ENCODE results near the gene KCND2. TPM values are rescaled to one million over a fixed set of nuclear protein-coding genes. Genes with fewer than 3 reads are reported as not detected.

The KCND2 gene
- total RNA-seq, 1 experiment from 2014 or later, result not detected

- Histone ChIP-seq H3K27me3 (ENCODE audit: control insufficient read depth, insufficient read depth, low read length) (no peaks in the 10 kb centered on the region), H3K4me1 (ENCODE audit: control insufficient read depth, insufficient read depth, low read length) (no peaks in the 10 kb centered on the region), H3K27ac (ENCODE audit: low read length) (no peak overlapping the region), H3K36me3 (ENCODE audit: control insufficient read depth, insufficient read depth, low read length) (no peaks in the 10 kb centered on the region), H3K9me3 (ENCODE audit: control insufficient read depth, insufficient read depth, low read depth, low read length) (no peaks in the 10 kb centered on the region), H3K4me3 (ENCODE audit: low read depth in 2 of 2, low read length in 2 of 2) (no peak overlapping the region)
- ATAC-seq (no peak), DNase-seq (ENCODE audit: low read depth, low spot score) (no peak)
- in situ Hi-C loops (cut with HindIII; ENCODE audit: low pct_unique_long_range_greater_than_20kb, low sequenced_read_pairs) (no loop called here), intact Hi-C loops (cut with micrococcal nuclease; ENCODE audit: unreplicated experiment) (loop anchor here (10.0 kb wide), 1 partner anchor 149 kb away; no protein-coding TSS in a partner anchor)
- TF ChIP-seq POLR2AphosphoS5 (IDR thresholded peaks at IDR 0.05; ENCODE audit: low read depth, low read length) (no peak), TCF7L2 (IDR thresholded peaks at IDR 0.05; ENCODE audit: low read depth, low read length) (no peak), SIN3A (IDR thresholded peaks at IDR 0.05; ENCODE audit: borderline replicate concordance, insufficient read depth, low read depth, low read length) (no peak), REST (IDR thresholded peaks at IDR 0.05; ENCODE audit: insufficient read depth in 1 of 2, low read depth in 2 of 2, low read length in 1 of 2) (no peak), CTCF (IDR thresholded peaks at IDR 0.05) (no peak)
- BruUV-seq (replicated peaks), result no TSS peak
- ChIA-PET CTCF (no interaction called here), POLR2A (no interaction called here)
These were observed 450.8 kb downstream of the KCND2 start for GRCh38 chr7:120723465-120724385.

- no peak for ATAC-seq
- no peak for DNase-seq (ENCODE audit: low read depth, low spot score)
- CTCF ChIA-PET, result no interaction called here
- Histone ChIP-seq H3K36me3 (ENCODE audit: control insufficient read depth, insufficient read depth, low read length) (no peaks in the 10 kb centered on the region), H3K4me3 (ENCODE audit: low read depth in 2 of 2, low read length in 2 of 2) (no peak overlapping the region), H3K9me3 (ENCODE audit: control insufficient read depth, insufficient read depth, low read depth, low read length) (no peaks in the 10 kb centered on the region), H3K27me3 (ENCODE audit: control insufficient read depth, insufficient read depth, low read length) (no peaks in the 10 kb centered on the region), H3K27ac (ENCODE audit: low read length) (no peak overlapping the region), H3K4me1 (ENCODE audit: control insufficient read depth, insufficient read depth, low read length) (no peaks in the 10 kb centered on the region)
- intact Hi-C loops (cut with micrococcal nuclease; ENCODE audit: unreplicated experiment), result loop anchor here (10.0 kb wide), 1 partner anchor 150 kb away; no protein-coding TSS in a partner anchor
- TF ChIP-seq REST (IDR thresholded peaks at IDR 0.05; ENCODE audit: insufficient read depth in 1 of 2, low read depth in 2 of 2, low read length in 1 of 2) (no peak), CTCF (IDR thresholded peaks at IDR 0.05) (no peak), TCF7L2 (IDR thresholded peaks at IDR 0.05; ENCODE audit: low read depth, low read length) (no peak), POLR2AphosphoS5 (IDR thresholded peaks at IDR 0.05; ENCODE audit: low read depth, low read length) (no peak), SIN3A (IDR thresholded peaks at IDR 0.05; ENCODE audit: borderline replicate concordance, insufficient read depth, low read depth, low read length) (no peak)
- POLR2A ChIA-PET, result no interaction called here
- in situ Hi-C loops (cut with HindIII; ENCODE audit: low pct_unique_long_range_greater_than_20kb, low sequenced_read_pairs), result no loop called here
- no TSS peak for BruUV-seq (replicated peaks)
These were observed 451.5 kb downstream of the KCND2 start for GRCh38 chr7:120724448-120724847.

Measured in Panc1 (cell line).